ENCODE measurements around the gene REG1A.

The REG1A gene

GRCh38 chr2:79155826-79156476 is 35.7 kb downstream of the REG1A start:
- Histone ChIP-seq H3K14ac (ENCODE audit: low read length) (peak overlapping the region; percentile 39), H3K79me1 (ENCODE audit: low read depth, low read length) (no peaks in the 10 kb centered on the region), H2BK12ac (ENCODE audit: low read length) (no peak overlapping the region), H3K4me2 (ENCODE audit: insufficient read depth, low read length, poor library complexity, severe bottlenecking) (no peak overlapping the region), H3K4ac (ENCODE audit: low read length) (no peak overlapping the region), H2AFZ (ENCODE audit: low read length) (no peak overlapping the region), H3K23ac (ENCODE audit: low read depth, low read length, poor library complexity) (peak overlapping the region; percentile 40), H2BK5ac (ENCODE audit: low read length) (peak overlapping the region; percentile 54), H2BK120ac (ENCODE audit: low read depth, low read length) (no peak overlapping the region), H3K4me1 (ENCODE audit: control insufficient read depth in 2 of 2, insufficient read depth in 1 of 2, low read depth in 1 of 2, low read length in 2 of 2) (peaks cover 0 to 2% of the 10 kb centered on the region in 2 donors), H2BK15ac (ENCODE audit: low read length) (no peak overlapping the region), H3K27ac (replicated peaks; ENCODE audit: low read length) (no peak overlapping the region), H2AK5ac (ENCODE audit: low read depth, low read length) (peak overlapping the region; percentile 60), H3K36me3 (replicated peaks in 1 of 2; ENCODE audit: control insufficient read depth in 2 of 2, insufficient read depth in 2 of 2, low read length in 2 of 2) (no peaks in the 10 kb centered on the region), H3K4me3 (ENCODE audit: low read length in 2 of 2) (no peak overlapping the region), H3K9ac (ENCODE audit: low read depth, low read length, poor library complexity) (no peak overlapping the region), H4K91ac (ENCODE audit: low read depth, low read length, poor library complexity) (no peak overlapping the region), H3K27me3 (ENCODE audit: control insufficient read depth in 3 of 3, insufficient read depth in 3 of 3, low read depth in 1 of 3, low read length in 3 of 3) (no peaks in the 10 kb centered on the region), H3K9me3 (replicated peaks in 1 of 2; ENCODE audit: control insufficient read depth in 2 of 2, insufficient read depth in 1 of 2, low read depth in 1 of 2, low read length in 2 of 2) (no peaks in the 10 kb centered on the region), H4K8ac (ENCODE audit: low read depth, low read length) (no peak overlapping the region), H3K18ac (ENCODE audit: low read length) (peak overlapping the region; percentile 7)
- no CpG with 5 or more reads among the region's 2 CpGs for WGBS, 2 donors (ENCODE audit: extremely low coverage in 2 of 2, insufficient read length in 2 of 2, insufficient replicate concordance in 1 of 2)
- DNase-seq (ENCODE audit: low spot score) = no peak

DNA sequence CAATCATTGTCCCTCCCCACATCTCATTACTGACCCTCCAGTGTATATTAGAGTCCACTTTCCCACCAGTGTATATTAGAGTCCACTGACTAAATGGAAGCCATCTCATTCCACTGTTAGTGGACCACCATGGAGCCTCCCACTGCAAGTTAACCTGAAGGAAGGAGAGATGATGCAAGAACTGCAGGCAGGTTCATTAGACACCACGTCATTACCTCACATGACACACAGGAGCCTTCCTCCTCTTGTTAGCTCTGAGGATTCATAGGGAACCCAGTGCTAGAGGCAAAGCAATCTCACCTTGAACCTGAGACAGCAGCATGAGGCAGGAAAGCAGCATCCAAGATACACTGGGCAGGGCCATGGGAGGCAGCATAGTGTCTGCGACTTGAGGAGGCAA is 38.7 kb downstream of the REG1A start:
- no peak overlapping the region for H2BK12ac ChIP-seq (ENCODE audit: low read length)
- no peak for DNase-seq (ENCODE audit: low spot score)
- no CpG with 5 or more reads among the region's 2 CpGs for WGBS, 2 donors (ENCODE audit: extremely low coverage in 2 of 2, insufficient read length in 2 of 2, insufficient replicate concordance in 1 of 2)

DNA sequence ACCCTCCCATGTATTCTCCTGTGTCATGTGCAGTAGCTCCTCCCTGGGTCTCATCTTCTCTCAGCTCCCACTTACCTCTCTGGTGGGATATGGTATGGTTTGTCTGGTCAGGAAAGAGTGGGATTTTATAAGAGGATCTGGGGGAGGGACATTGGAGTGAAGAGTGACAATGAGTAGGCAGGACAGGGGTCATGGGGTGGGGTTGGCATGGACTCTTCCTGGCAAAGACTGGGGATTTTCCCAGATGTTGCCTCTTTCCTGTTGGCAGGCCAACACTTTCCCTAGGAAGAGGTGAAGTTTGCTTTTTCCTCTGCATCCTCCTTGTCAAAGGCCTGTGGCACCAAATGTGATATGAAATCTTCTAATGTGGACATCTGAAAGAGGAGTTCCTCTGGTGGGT is 39.4 kb downstream of the REG1A start, which contains the start of gene REG3A:
TSS of gene REG3A (minus strand) at position 101 of the 400 bp plus-strand sequence. CDS start 348 bp downstream, outside the sequence.
- H3K36me3 ChIP-seq (replicated peaks in 1 of 2; ENCODE audit: control insufficient read depth in 2 of 2, insufficient read depth in 2 of 2, low read length in 2 of 2) = no peaks in the 10 kb centered on the region
- H3K27me3 ChIP-seq (ENCODE audit: control insufficient read depth in 3 of 3, insufficient read depth in 3 of 3, low read depth in 1 of 3, low read length in 3 of 3) = no peaks in the 10 kb centered on the region
- no peak for DNase-seq (ENCODE audit: low spot score)
- H3K27ac ChIP-seq (replicated peaks; ENCODE audit: low read length) = no peak within 1 kb of the TSS
- H3K9ac ChIP-seq (ENCODE audit: low read depth, low read length, poor library complexity) = no peak within 1 kb of the TSS
- H4K8ac ChIP-seq (ENCODE audit: low read depth, low read length) = no peak within 1 kb of the TSS
- no peak within 1 kb of the TSS for H3K23ac ChIP-seq (ENCODE audit: low read depth, low read length, poor library complexity)
- H3K14ac ChIP-seq (ENCODE audit: low read length) = no peak within 1 kb of the TSS
- no peak within 1 kb of the TSS for H2BK12ac ChIP-seq (ENCODE audit: low read length)
- H3K79me1 ChIP-seq (ENCODE audit: low read depth, low read length) = no peaks in the 10 kb centered on the region
- no peaks in the 10 kb centered on the region for H3K4me1 ChIP-seq (ENCODE audit: control insufficient read depth in 2 of 2, insufficient read depth in 1 of 2, low read depth in 1 of 2, low read length in 2 of 2)
- H3K18ac ChIP-seq (ENCODE audit: low read length) = no peak within 1 kb of the TSS
- H3K4ac ChIP-seq (ENCODE audit: low read length) = no peak within 1 kb of the TSS
- no peak within 1 kb of the TSS for H2BK120ac ChIP-seq (ENCODE audit: low read depth, low read length)
- H3K4me3 ChIP-seq (ENCODE audit: low read length in 2 of 2) = peak within 1 kb of the TSS in 1 of 2 donors; percentile 32
- H2AFZ ChIP-seq (ENCODE audit: low read length) = no peak within 1 kb of the TSS
- H4K91ac ChIP-seq (ENCODE audit: low read depth, low read length, poor library complexity) = no peak within 1 kb of the TSS
- H2AK5ac ChIP-seq (ENCODE audit: low read depth, low read length) = no peak within 1 kb of the TSS
- no peak within 1 kb of the TSS for H2BK15ac ChIP-seq (ENCODE audit: low read length)
- H3K9me3 ChIP-seq (replicated peaks in 1 of 2; ENCODE audit: control insufficient read depth in 2 of 2, insufficient read depth in 1 of 2, low read depth in 1 of 2, low read length in 2 of 2) = no peaks in the 10 kb centered on the region
- no peak within 1 kb of the TSS for H3K4me2 ChIP-seq (ENCODE audit: insufficient read depth, low read length, poor library complexity, severe bottlenecking)
- no peak within 1 kb of the TSS for H2BK5ac ChIP-seq (ENCODE audit: low read length)

More for the DNA sequence above, 38.7 kb downstream of the REG1A start:
- no peaks in the 10 kb centered on the region for H3K27me3 ChIP-seq (ENCODE audit: control insufficient read depth in 3 of 3, insufficient read depth in 3 of 3, low read depth in 1 of 3, low read length in 3 of 3)
- no peak overlapping the region for H4K8ac ChIP-seq (ENCODE audit: low read depth, low read length)
- H3K36me3 ChIP-seq (replicated peaks in 1 of 2; ENCODE audit: control insufficient read depth in 2 of 2, insufficient read depth in 2 of 2, low read length in 2 of 2) = no peaks in the 10 kb centered on the region
- H3K79me1 ChIP-seq (ENCODE audit: low read depth, low read length) = no peaks in the 10 kb centered on the region
- no peak overlapping the region for H3K14ac ChIP-seq (ENCODE audit: low read length)
- no peak overlapping the region for H3K27ac ChIP-seq (replicated peaks; ENCODE audit: low read length)
- no peak overlapping the region for H2AFZ ChIP-seq (ENCODE audit: low read length)
- H3K4me1 ChIP-seq (ENCODE audit: control insufficient read depth in 2 of 2, insufficient read depth in 1 of 2, low read depth in 1 of 2, low read length in 2 of 2) = peaks cover 0 to 2% of the 10 kb centered on the region in 2 donors
- H2BK5ac ChIP-seq (ENCODE audit: low read length) = no peak overlapping the region
- H2BK120ac ChIP-seq (ENCODE audit: low read depth, low read length) = no peak overlapping the region
- H3K18ac ChIP-seq (ENCODE audit: low read length) = no peak overlapping the region
- H3K23ac ChIP-seq (ENCODE audit: low read depth, low read length, poor library complexity) = no peak overlapping the region
- no peaks in the 10 kb centered on the region for H3K9me3 ChIP-seq (replicated peaks in 1 of 2; ENCODE audit: control insufficient read depth in 2 of 2, insufficient read depth in 1 of 2, low read depth in 1 of 2, low read length in 2 of 2)
- H4K91ac ChIP-seq (ENCODE audit: low read depth, low read length, poor library complexity) = no peak overlapping the region
- no peak overlapping the region for H2BK15ac ChIP-seq (ENCODE audit: low read length)
- H2AK5ac ChIP-seq (ENCODE audit: low read depth, low read length) = no peak overlapping the region
- H3K4ac ChIP-seq (ENCODE audit: low read length) = no peak overlapping the region
- H3K4me2 ChIP-seq (ENCODE audit: insufficient read depth, low read length, poor library complexity, severe bottlenecking) = no peak overlapping the region
- peak overlapping the region in 1 of 2 donors; percentile 32 for H3K4me3 ChIP-seq (ENCODE audit: low read length in 2 of 2)
- no peak overlapping the region for H3K9ac ChIP-seq (ENCODE audit: low read depth, low read length, poor library complexity)

- Histone ChIP-seq H2BK120ac (ENCODE audit: low read depth, low read length) (no peak overlapping the region), H3K27ac (replicated peaks; ENCODE audit: low read length) (no peak overlapping the region), H3K4me1 (ENCODE audit: control insufficient read depth in 2 of 2, insufficient read depth in 1 of 2, low read depth in 1 of 2, low read length in 2 of 2) (no peaks in the 10 kb centered on the region), H3K14ac (ENCODE audit: low read length) (no peak overlapping the region), H3K79me1 (ENCODE audit: low read depth, low read length) (no peaks in the 10 kb centered on the region), H4K8ac (ENCODE audit: low read depth, low read length) (no peak overlapping the region), H3K4me2 (ENCODE audit: insufficient read depth, low read length, poor library complexity, severe bottlenecking) (no peak overlapping the region), H2AK5ac (ENCODE audit: low read depth, low read length) (no peak overlapping the region), H2BK5ac (ENCODE audit: low read length) (no peak overlapping the region), H2BK15ac (ENCODE audit: low read length) (no peak overlapping the region), H3K27me3 (ENCODE audit: control insufficient read depth in 3 of 3, insufficient read depth in 3 of 3, low read depth in 1 of 3, low read length in 3 of 3) (no peaks in the 10 kb centered on the region), H2BK12ac (ENCODE audit: low read length) (no peak overlapping the region), H3K9ac (ENCODE audit: low read depth, low read length, poor library complexity) (no peak overlapping the region), H4K91ac (ENCODE audit: low read depth, low read length, poor library complexity) (no peak overlapping the region), H3K4ac (ENCODE audit: low read length) (no peak overlapping the region), H3K18ac (ENCODE audit: low read length) (no peak overlapping the region), H3K9me3 (replicated peaks in 1 of 2; ENCODE audit: control insufficient read depth in 2 of 2, insufficient read depth in 1 of 2, low read depth in 1 of 2, low read length in 2 of 2) (no peaks in the 10 kb centered on the region), H3K4me3 (ENCODE audit: low read length in 2 of 2) (no peak overlapping the region), H3K23ac (ENCODE audit: low read depth, low read length, poor library complexity) (no peak overlapping the region), H3K36me3 (replicated peaks in 1 of 2; ENCODE audit: control insufficient read depth in 2 of 2, insufficient read depth in 2 of 2, low read length in 2 of 2) (no peaks in the 10 kb centered on the region), H2AFZ (ENCODE audit: low read length) (no peak overlapping the region)
- DNase-seq (ENCODE audit: low spot score) = no peak
- WGBS, 2 donors (ENCODE audit: extremely low coverage in 2 of 2, insufficient read length in 2 of 2, insufficient replicate concordance in 1 of 2) = no CpG with 5 or more reads among the region's 2 CpGs
Measured at GRCh38 chr2:79162132-79162531, 41.8 kb downstream of the REG1A start.
